ENCODE results near the gene TCF4. TPM values are rescaled to one million over a fixed set of nuclear protein-coding genes. Genes with fewer than 3 reads are reported as not detected.

Gene TCF4
- total and polyA plus RNA-seq, 2 experiments from 2014 or later: 77.7 to 89.2 TPM

GRCh38 chr18:55289775-55290174, 298.2 kb downstream of the TCF4 start (continued):
- no peak for TF ChIP-seq CTCF (conservative IDR thresholded peaks at IDR 0.05; ENCODE audit: low read depth in 2 of 2)
- no peak for TF ChIP-seq ZNF331 (CRISPR knock-in tag; IDR thresholded peaks at IDR 0.05; ENCODE audit: low read depth)
- no peak for TF ChIP-seq ZNF114 (CRISPR knock-in tag; IDR thresholded peaks at IDR 0.05)
- no peak for TF ChIP-seq JUNB (IDR thresholded peaks at IDR 0.05; ENCODE audit: unreplicated experiment)
- TF ChIP-seq STAT1 (IDR thresholded peaks at IDR 0.05; ENCODE audit: unreplicated experiment): no peak

DNA sequence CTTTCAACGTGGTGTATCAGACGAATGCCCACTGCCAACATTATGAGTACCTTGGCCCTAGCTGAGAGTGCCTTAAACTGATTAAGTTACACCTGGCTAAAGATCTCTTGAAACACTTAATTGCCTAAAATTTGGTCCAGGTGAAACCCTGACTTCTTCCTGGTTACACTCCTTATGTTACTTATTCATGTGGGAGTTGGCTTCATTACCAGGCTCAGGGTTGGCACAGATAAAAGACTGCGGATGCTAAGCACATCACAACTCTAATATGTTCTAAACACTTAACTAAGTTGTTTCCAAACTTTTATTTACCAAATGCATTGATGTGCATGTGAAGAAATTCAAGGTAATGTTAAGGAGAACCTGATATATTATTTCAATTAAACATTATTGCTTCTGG, 298.9 kb downstream of the TCF4 start:
- Histone ChIP-seq H3K36me3 (ENCODE audit: insufficient read depth) (no peaks in the 10 kb centered on the region), H3K4me2 (no peak overlapping the region), H4K20me1 (replicated peaks; ENCODE audit: insufficient read depth) (no peaks in the 10 kb centered on the region), H2AFZ (no peak overlapping the region), H3K27ac (ENCODE audit: low read depth) (no peak overlapping the region), H3F3A (replicated peaks; ENCODE audit: low read depth) (no peaks in the 10 kb centered on the region), H3K4me1 (ENCODE audit: insufficient read depth) (peaks cover 20% of the 10 kb centered on the region), H3K79me2 (replicated peaks; ENCODE audit: insufficient read depth) (peaks cover 27% of the 10 kb centered on the region), H3K9me2 (ENCODE audit: insufficient read depth) (no peaks in the 10 kb centered on the region), H3K4me3 (no peak overlapping the region), H3K27me3 (ENCODE audit: insufficient read depth) (no peaks in the 10 kb centered on the region)
- H3K4me1 Mint-ChIP-seq: peaks cover 37% of the 10 kb centered on the region
- H3K36me3 Mint-ChIP-seq (ENCODE audit: low read depth): no peaks in the 10 kb centered on the region
- H3K4me3 Mint-ChIP-seq: no peak overlapping the region
- peak overlapping the region; percentile 34; the same call in 1 of the 2 replicates for H3K27ac Mint-ChIP-seq
- peaks cover 4% of the 10 kb centered on the region for H3K27me3 Mint-ChIP-seq (ENCODE audit: insufficient read depth, low read depth, poor library complexity)
- DNase-seq (ENCODE audit: low spot score): no peak
- no peak for ATAC-seq
- H3K9me3 Mint-ChIP-seq: no peaks in the 10 kb centered on the region
- TF ChIP-seq EZH2phosphoT487 (IDR thresholded peaks at IDR 0.05; ENCODE audit: unreplicated experiment) (no peak), ZNF114 (CRISPR knock-in tag; IDR thresholded peaks at IDR 0.05) (no peak), CREB1 (CRISPR knock-in tag; IDR thresholded peaks at IDR 0.05; ENCODE audit: low read depth) (no peak), EZH2 (IDR thresholded peaks at IDR 0.05; ENCODE audit: low read depth, unreplicated experiment) (no peak), POLR2AphosphoS5 (IDR thresholded peaks at IDR 0.05; ENCODE audit: low read depth) (no peak), ZNF462 (CRISPR knock-in tag; IDR thresholded peaks at IDR 0.05) (no peak), ZNF331 (CRISPR knock-in tag; IDR thresholded peaks at IDR 0.05; ENCODE audit: low read depth) (no peak), NANOG (IDR thresholded peaks at IDR 0.05; ENCODE audit: borderline replicate concordance) (no peak), JUNB (IDR thresholded peaks at IDR 0.05; ENCODE audit: unreplicated experiment) (no peak), CTCF (conservative IDR thresholded peaks at IDR 0.05; ENCODE audit: low read depth in 2 of 2) (no peak), STAT1 (IDR thresholded peaks at IDR 0.05; ENCODE audit: unreplicated experiment) (no peak)
- TF ChIP-seq, protein P1, sequence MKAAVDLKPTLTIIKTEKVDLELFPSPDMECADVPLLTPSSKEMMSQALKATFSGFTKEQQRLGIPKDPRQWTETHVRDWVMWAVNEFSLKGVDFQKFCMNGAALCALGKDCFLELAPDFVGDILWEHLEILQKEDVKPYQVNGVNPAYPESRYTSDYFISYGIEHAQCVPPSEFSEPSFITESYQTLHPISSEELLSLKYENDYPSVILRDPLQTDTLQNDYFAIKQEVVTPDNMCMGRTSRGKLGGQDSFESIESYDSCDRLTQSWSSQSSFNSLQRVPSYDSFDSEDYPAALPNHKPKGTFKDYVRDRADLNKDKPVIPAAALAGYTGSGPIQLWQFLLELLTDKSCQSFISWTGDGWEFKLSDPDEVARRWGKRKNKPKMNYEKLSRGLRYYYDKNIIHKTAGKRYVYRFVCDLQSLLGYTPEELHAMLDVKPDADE (IDR thresholded peaks at IDR 0.05): no peak

Data from GM23338 (cell line).